B cell (primary cell): ENCODE data around the gene ELFN2.

Source experiments
- CTCF ChIP-seq: fragments of 200-600 bp; IDR thresholded peaks from one replicate; pipeline ENCODE4 v1.8.0; 2022; ENCODE audit warnings: antibody characterized with exemption, mild to moderate bottlenecking
- EZH2 ChIP-seq: IDR thresholded peaks from 2 replicates; pipeline ENCODE4 v1.6.1; 2012; ENCODE audit warnings: borderline replicate concordance, low read depth, mild to moderate bottlenecking, moderate library complexity, low read length; ENCODE audit not compliant: insufficient read depth, poor library complexity, severe bottlenecking

GRCh38 chr22:37426706-37427134 lies 559 bp downstream of the ELFN2 start:
- TF ChIP-seq CTCF, result no peak
- no peak for TF ChIP-seq EZH2
